C4-2B (cell line): ENCODE data around the gene PARPBP.
"Not testable (repeated sequence)": the region's sequence is repeated elsewhere in the genome, so short reads cannot be mapped to it uniquely, and the experiment has no call there.

Experiments used
- ZFX ChIP-seq: fragments of 450-650 bp; IDR thresholded peaks from 2 replicates; pipeline ENCODE4 v1.6.1; 2017
- TF ChIP-seq, protein P1 (sequence below): fragments of 450-650 bp; conservative IDR thresholded peaks from 2 replicates; pipeline ENCODE4 v1.5.1; 2017; ENCODE audit warnings: mild to moderate bottlenecking

DNA sequence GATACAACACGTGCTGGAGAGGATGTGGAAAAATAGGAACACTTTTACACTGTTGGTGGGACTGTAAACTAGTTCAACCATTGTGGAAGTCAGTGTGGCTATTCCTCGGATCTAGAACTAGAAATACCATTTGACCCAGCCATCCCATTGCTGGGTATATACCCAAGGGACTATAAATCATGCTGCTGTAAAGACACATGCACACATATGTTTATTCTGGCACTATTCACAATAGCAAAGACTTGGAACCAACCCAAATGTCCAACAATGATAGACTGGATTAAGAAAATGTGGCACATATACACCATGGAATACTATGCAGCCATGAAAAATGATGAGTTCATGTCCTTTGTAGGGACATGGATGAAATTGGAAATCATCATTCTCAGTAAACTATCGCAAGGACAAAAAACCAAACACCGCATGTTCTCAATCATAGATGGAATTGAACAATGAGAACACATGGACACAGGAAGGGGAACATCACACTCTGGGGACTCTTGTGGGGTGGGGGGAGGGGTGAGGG is 27.1 kb downstream of the PARPBP start:
- TF ChIP-seq, protein P1, sequence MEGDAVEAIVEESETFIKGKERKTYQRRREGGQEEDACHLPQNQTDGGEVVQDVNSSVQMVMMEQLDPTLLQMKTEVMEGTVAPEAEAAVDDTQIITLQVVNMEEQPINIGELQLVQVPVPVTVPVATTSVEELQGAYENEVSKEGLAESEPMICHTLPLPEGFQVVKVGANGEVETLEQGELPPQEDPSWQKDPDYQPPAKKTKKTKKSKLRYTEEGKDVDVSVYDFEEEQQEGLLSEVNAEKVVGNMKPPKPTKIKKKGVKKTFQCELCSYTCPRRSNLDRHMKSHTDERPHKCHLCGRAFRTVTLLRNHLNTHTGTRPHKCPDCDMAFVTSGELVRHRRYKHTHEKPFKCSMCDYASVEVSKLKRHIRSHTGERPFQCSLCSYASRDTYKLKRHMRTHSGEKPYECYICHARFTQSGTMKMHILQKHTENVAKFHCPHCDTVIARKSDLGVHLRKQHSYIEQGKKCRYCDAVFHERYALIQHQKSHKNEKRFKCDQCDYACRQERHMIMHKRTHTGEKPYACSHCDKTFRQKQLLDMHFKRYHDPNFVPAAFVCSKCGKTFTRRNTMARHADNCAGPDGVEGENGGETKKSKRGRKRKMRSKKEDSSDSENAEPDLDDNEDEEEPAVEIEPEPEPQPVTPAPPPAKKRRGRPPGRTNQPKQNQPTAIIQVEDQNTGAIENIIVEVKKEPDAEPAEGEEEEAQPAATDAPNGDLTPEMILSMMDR: not testable (repeated sequence)
- TF ChIP-seq ZFX: not testable (repeated sequence)
